Neuron (in vitro differentiated cells): ENCODE measurements around the gene MYO1E.

Experiments used
- H2AFZ ChIP-seq: one replicate; pipeline ENCODE4 v1.6.1; 2013; ENCODE audit warnings: low read depth, mild to moderate bottlenecking, inconsistent platforms, low read length, moderate library complexity
- H3K27me3 ChIP-seq: one replicate; pipeline ENCODE4 v1.6.1; 2013; ENCODE audit warnings: low read length; ENCODE audit not compliant: insufficient read depth
- H3K36me3 ChIP-seq: one replicate; pipeline ENCODE4 v1.6.1; 2013; ENCODE audit warnings: low read length; ENCODE audit not compliant: insufficient read depth
- H3K4me1 ChIP-seq: one replicate; pipeline ENCODE4 v1.6.1; 2013; ENCODE audit warnings: low read length; ENCODE audit not compliant: insufficient read depth
- H3K4me3 ChIP-seq: 2 replicates; pipeline ENCODE4 v1.5.1; 2013; ENCODE audit warnings: mild to moderate bottlenecking, low read length, moderate library complexity
- H3K9me3 ChIP-seq: one replicate; pipeline ENCODE4 v1.6.1; 2013; ENCODE audit warnings: low read length

Gene MYO1E

GRCh38 chr15:59120937-59121336 lies 251.7 kb downstream of the MYO1E start:
- H3K4me1 ChIP-seq: no peaks in the 10 kb centered on the region
- H3K9me3 ChIP-seq: peaks cover 4% of the 10 kb centered on the region
- no peak overlapping the region for H3K4me3 ChIP-seq
- H3K36me3 ChIP-seq: peaks cover 83% of the 10 kb centered on the region
- H3K27me3 ChIP-seq: no peaks in the 10 kb centered on the region
- no peak overlapping the region for H2AFZ ChIP-seq

- Histone ChIP-seq H3K9me3 (peaks cover 2% of the 10 kb centered on the region), H3K27me3 (no peaks in the 10 kb centered on the region), H3K36me3 (peaks cover 83% of the 10 kb centered on the region), H3K4me1 (no peaks in the 10 kb centered on the region), H3K4me3 (no peak overlapping the region), H2AFZ (no peak overlapping the region)
These were observed 253.0 kb downstream of the MYO1E start for GRCh38 chr15:59119625-59120024.

- Histone ChIP-seq H3K36me3 (peaks cover 77% of the 10 kb centered on the region), H3K4me1 (no peaks in the 10 kb centered on the region), H3K4me3 (no peak overlapping the region), H3K9me3 (no peaks in the 10 kb centered on the region), H3K27me3 (no peaks in the 10 kb centered on the region), H2AFZ (no peak overlapping the region)
These were observed 255.9 kb downstream of the MYO1E start for GRCh38 chr15:59116771-59117170.

GRCh38 chr15:59116141-59116540 lies 256.5 kb downstream of the MYO1E start:
- no peaks in the 10 kb centered on the region for H3K9me3 ChIP-seq
- H3K4me3 ChIP-seq: no peak overlapping the region
- no peak overlapping the region for H2AFZ ChIP-seq
- no peaks in the 10 kb centered on the region for H3K27me3 ChIP-seq
- peaks cover 79% of the 10 kb centered on the region for H3K36me3 ChIP-seq
- no peaks in the 10 kb centered on the region for H3K4me1 ChIP-seq

- H3K4me3 ChIP-seq: no peak overlapping the region
- no peaks in the 10 kb centered on the region for H3K27me3 ChIP-seq
- peaks cover 79% of the 10 kb centered on the region for H3K36me3 ChIP-seq
- no peaks in the 10 kb centered on the region for H3K9me3 ChIP-seq
- no peaks in the 10 kb centered on the region for H3K4me1 ChIP-seq
- H2AFZ ChIP-seq: no peak overlapping the region
These were observed 257.6 kb downstream of the MYO1E start for GRCh38 chr15:59115047-59115446.

GRCh38 chr15:59111251-59111650 lies 261.4 kb downstream of the MYO1E start:
- H3K4me3 ChIP-seq: no peak overlapping the region
- H3K9me3 ChIP-seq: no peaks in the 10 kb centered on the region
- peaks cover 74% of the 10 kb centered on the region for H3K36me3 ChIP-seq
- no peak overlapping the region for H2AFZ ChIP-seq
- H3K27me3 ChIP-seq: no peaks in the 10 kb centered on the region
- peaks cover 3% of the 10 kb centered on the region for H3K4me1 ChIP-seq

- H3K4me3 ChIP-seq: peak overlapping the region; percentile 89
- peaks cover 8% of the 10 kb centered on the region for H3K4me1 ChIP-seq
- no peaks in the 10 kb centered on the region for H3K9me3 ChIP-seq
- H3K36me3 ChIP-seq: peaks cover 34% of the 10 kb centered on the region
- H2AFZ ChIP-seq: peak overlapping the region; percentile 69
- H3K27me3 ChIP-seq: no peaks in the 10 kb centered on the region
These were observed 266.8 kb downstream of the MYO1E start for GRCh38 chr15:59105854-59106253.

GRCh38 chr15:59104912-59105732 lies 267.5 kb downstream of the MYO1E start, which contains the start of gene CCNB2:
CCNB2 (plus strand) TSS chr15:59105146; CDS start chr15:59105269, 123 bp downstream.
- H3K4me1 ChIP-seq: peaks cover 8% of the 10 kb centered on the region
- H3K36me3 ChIP-seq: peaks cover 30% of the 10 kb centered on the region
- no peaks in the 10 kb centered on the region for H3K27me3 ChIP-seq
- peak within 1 kb of the TSS; percentile 69 for H2AFZ ChIP-seq
- H3K4me3 ChIP-seq: peak within 1 kb of the TSS; percentile 89
- H3K9me3 ChIP-seq: no peaks in the 10 kb centered on the region

GRCh38 chr15:59104602-59104911 lies 268.1 kb downstream of the MYO1E start:
- H2AFZ ChIP-seq: peak overlapping the region; percentile 69
- H3K4me1 ChIP-seq: peaks cover 8% of the 10 kb centered on the region
- peaks cover 30% of the 10 kb centered on the region for H3K36me3 ChIP-seq
- H3K9me3 ChIP-seq: no peaks in the 10 kb centered on the region
- peak overlapping the region; percentile 89 for H3K4me3 ChIP-seq
- no peaks in the 10 kb centered on the region for H3K27me3 ChIP-seq

GRCh38 chr15:59099162-59099685 lies 273.4 kb downstream of the MYO1E start:
- peaks cover 39% of the 10 kb centered on the region for H3K36me3 ChIP-seq
- no peaks in the 10 kb centered on the region for H3K27me3 ChIP-seq
- H3K9me3 ChIP-seq: no peaks in the 10 kb centered on the region
- H3K4me1 ChIP-seq: no peaks in the 10 kb centered on the region
- no peak overlapping the region for H3K4me3 ChIP-seq
- no peak overlapping the region for H2AFZ ChIP-seq

GRCh38 chr15:59096429-59096828 lies 276.2 kb downstream of the MYO1E start:
- no peaks in the 10 kb centered on the region for H3K27me3 ChIP-seq
- no peak overlapping the region for H2AFZ ChIP-seq
- no peaks in the 10 kb centered on the region for H3K9me3 ChIP-seq
- peaks cover 59% of the 10 kb centered on the region for H3K36me3 ChIP-seq
- no peak overlapping the region for H3K4me3 ChIP-seq
- H3K4me1 ChIP-seq: no peaks in the 10 kb centered on the region

GRCh38 chr15:59094077-59094476 lies 278.6 kb downstream of the MYO1E start:
- no peak overlapping the region for H2AFZ ChIP-seq
- H3K4me3 ChIP-seq: no peak overlapping the region
- no peaks in the 10 kb centered on the region for H3K9me3 ChIP-seq
- no peaks in the 10 kb centered on the region for H3K4me1 ChIP-seq
- H3K27me3 ChIP-seq: no peaks in the 10 kb centered on the region
- H3K36me3 ChIP-seq: peaks cover 71% of the 10 kb centered on the region

GRCh38 chr15:59087731-59088130 lies 284.9 kb downstream of the MYO1E start:
- H3K4me1 ChIP-seq: no peaks in the 10 kb centered on the region
- H3K9me3 ChIP-seq: no peaks in the 10 kb centered on the region
- H3K4me3 ChIP-seq: no peak overlapping the region
- H3K36me3 ChIP-seq: peaks cover 77% of the 10 kb centered on the region
- H2AFZ ChIP-seq: no peak overlapping the region
- H3K27me3 ChIP-seq: no peaks in the 10 kb centered on the region
